GM19455 (cell line): ENCODE measurements around the gene SMAD7.

ENCODE experiments used
- ATAC-seq: cut with Tn5 transposase; IDR thresholded peaks from one replicate; pipeline ENCODE4 v1.9.1; 2021; ENCODE audit not compliant: unreplicated experiment

The SMAD7 gene

GRCh38 chr18:48986851-48987761 is 36.3 kb upstream of the SMAD7 start:
- ATAC-seq: no peak

GRCh38 chr18:48985161-48985560 is 34.4 kb upstream of the SMAD7 start:
- ATAC-seq: no peak

- ATAC-seq: no peak
These were observed 33.1 kb upstream of the SMAD7 start for GRCh38 chr18:48983793-48984437.

- ATAC-seq: no peak
These were observed 31.5 kb upstream of the SMAD7 start for GRCh38 chr18:48982266-48982665.

- ATAC-seq: no peak
These were observed 29.5 kb upstream of the SMAD7 start for GRCh38 chr18:48979944-48980890.

GRCh38 chr18:48977914-48978313 is 27.1 kb upstream of the SMAD7 start:
- no peak for ATAC-seq

- ATAC-seq: peak; percentile 64
These were observed 25.3 kb upstream of the SMAD7 start for GRCh38 chr18:48975817-48976649.

- peak; percentile 5 for ATAC-seq
These were observed 24.5 kb upstream of the SMAD7 start for GRCh38 chr18:48975120-48975816.

- ATAC-seq: no peak
These were observed 23.7 kb upstream of the SMAD7 start for GRCh38 chr18:48974304-48975119.

GRCh38 chr18:48973731-48974130 is 23.0 kb upstream of the SMAD7 start:
- ATAC-seq: no peak

GRCh38 chr18:48968412-48969215 is 17.8 kb upstream of the SMAD7 start:
- no peak for ATAC-seq

- ATAC-seq: no peak
These were observed 16.8 kb upstream of the SMAD7 start for GRCh38 chr18:48967545-48967944.

- no peak for ATAC-seq
These were observed 15.8 kb upstream of the SMAD7 start for GRCh38 chr18:48966523-48966922.

- ATAC-seq: no peak
These were observed 13.1 kb upstream of the SMAD7 start for GRCh38 chr18:48963586-48964470.

- no peak for ATAC-seq
These were observed 12.3 kb upstream of the SMAD7 start for GRCh38 chr18:48962994-48963561.

- ATAC-seq: no peak
These were observed 11.7 kb upstream of the SMAD7 start for GRCh38 chr18:48962252-48962993.
